Stomach (tissue), 9 donors: Measurements from ENCODE around the gene OGA. TPM values are rescaled to one million over a fixed set of nuclear protein-coding genes. Genes with fewer than 3 reads are reported as not detected.
A peak's percentile ranks its signal among the peaks of the same experiment; 100 is the strongest.

Experiments
- DNase-seq, 2 donors: peaks; one replicate each; pipeline versions ENCODE4 v3.0.0 to v3.0.0-alpha.2; 2013 to 2019
- H3K27ac ChIP-seq, 5 donors: fragments of 200-600 bp in 4 of 5; sonication (generic) in 4 of 5; one replicate each; pipeline ENCODE4 v1.5.1; 2013 to 2019; ENCODE audit warnings: mild to moderate bottlenecking in 1 of 5, moderate library complexity in 1 of 5
- H3K27me3 ChIP-seq, 3 donors: fragments of 200-600 bp; sonication (generic); one replicate each; pipeline ENCODE4 v1.5.1; 2017 to 2019; ENCODE audit warnings: mixed run types in 1 of 3
- H3K36me3 ChIP-seq, 4 donors: fragments of 200-600 bp; sonication (generic); 1 replicate in 3 of 4; 2 replicates in 1 of 4; pipeline ENCODE4 v1.5.1; 2016 to 2019
- H3K4me1 ChIP-seq, 4 donors: fragments of 200-600 bp; sonication (generic); one replicate each; pipeline ENCODE4 v1.5.1; 2016 to 2019
- H3K4me3 ChIP-seq, 4 donors: fragments of 200-600 bp; sonication (generic) in 3 of 4; one replicate each; pipeline ENCODE4 v1.5.1; 2016 to 2019; ENCODE audit warnings: mild to moderate bottlenecking in 1 of 4
- H3K9me3 ChIP-seq, 4 donors: fragments of 200-600 bp; sonication (generic); one replicate each; pipeline ENCODE4 v1.5.1; 2016 to 2019
- CTCF ChIP-seq, 7 experiments: fragments of 450-650 bp in 4 of 7; fragments of 200-600 bp in 3 of 7; sonication (generic) in 3 of 7; IDR thresholded peaks; one replicate each; pipeline ENCODE4 v1.5.1; 2016 to 2019; ENCODE audit warnings: antibody characterized with exemption in 7 of 7, control low read depth in 2 of 7, mild to moderate bottlenecking in 1 of 7
- EP300 ChIP-seq: sonication (generic); formaldehyde crosslinking; IDR thresholded peaks from one replicate; pipeline ENCODE4 v1.6.1; 2017; ENCODE audit warnings: antibody characterized with exemption
- POLR2A ChIP-seq, 4 donors: fragments of 450-650 bp; IDR thresholded peaks; one replicate each; pipeline ENCODE4 v1.6.1; 2016; ENCODE audit warnings: antibody characterized with exemption in 4 of 4, control low read depth in 2 of 4, mild to moderate bottlenecking in 1 of 4, moderate library complexity in 1 of 4
- POLR2AphosphoS5 ChIP-seq, 3 donors: sonication (generic); formaldehyde crosslinking; IDR thresholded peaks; one replicate each; pipeline ENCODE4 v1.6.1; 2016; ENCODE audit warnings: antibody characterized with exemption in 3 of 3
- WGBS, 5 donors: extraction: QIAGEN DNeasy Blood & Tissue Kit in 3 of 5; methylation state at CpG; one replicate each; pipeline versions ENCODE4 v1.1.5 to v1.1.7; 2013 to 2018; 5-methylcytosine and 5-hydroxymethylcytosine counted together
- intact Hi-C: fragments of 100-400 bp; cut with DNase I; formaldehyde crosslinking; loops from one replicate; pipeline ENCODE4 v1.15.1; 2023; ENCODE audit warnings: low total_unique reads
- polyA plus RNA-seq, 3 donors: library from polyadenylated mRNA; stranded (reverse); fragments of 200-250 nt; gene quantifications; one replicate each; pipeline ENCODE4 v1.2.3, GENCODE V29; 2013
- total RNA-seq, 5 donors: library from RNA; depleted of rRNA; stranded (reverse); fragments of >200 nt; gene quantifications; one replicate each; pipeline versions ENCODE4 v1.1.0 to v1.2.3, GENCODE V29; 2014 to 2016
- donor health status: healthy with polysubstance abuse.
- donor health status: Bipolar disorder and iron deficiency.
- donor health status: healthy.

Gene OGA
- total and polyA plus RNA-seq, 8 donors, result 18.9 to 312 (median 131) TPM

- intact Hi-C loops, result no loop called here
- Histone ChIP-seq H3K9me3 (no peaks in the 10 kb centered on the region), H3K36me3 (no peaks in the 10 kb centered on the region), H3K4me1 (no peaks in the 10 kb centered on the region), H3K27me3 (peaks cover 0 to 14% (median 0%) of the 10 kb centered on the region in 3 donors), H3K4me3 (no peak overlapping the region), H3K27ac (no peak overlapping the region)
- WGBS, 5 donors, result 66 to 72% (median 70%) methylated on average over 19 of the region's 19 CpGs
- DNase-seq, result peak in 1 of 2 donors; percentile 31
- no peak for TF ChIP-seq POLR2A (IDR thresholded peaks at IDR 0.05)
- TF ChIP-seq POLR2AphosphoS5 (IDR thresholded peaks at IDR 0.05), result no peak
- no peak for TF ChIP-seq CTCF (IDR thresholded peaks at IDR 0.05)
- no peak for TF ChIP-seq EP300
Measured at GRCh38 chr10:101749047-101750016, 68.9 kb downstream of the OGA start.

GRCh38 chr10:101748496-101748895 lies 69.7 kb downstream of the OGA start:
- 79 to 94% (median 89%) methylated on average over 3 of the region's 3 CpGs for WGBS, 5 donors
- Histone ChIP-seq H3K27ac (no peak overlapping the region), H3K27me3 (peaks cover 0 to 7% (median 0%) of the 10 kb centered on the region in 3 donors), H3K9me3 (no peaks in the 10 kb centered on the region), H3K4me1 (no peaks in the 10 kb centered on the region), H3K36me3 (no peaks in the 10 kb centered on the region), H3K4me3 (no peak overlapping the region)
- TF ChIP-seq POLR2AphosphoS5 (IDR thresholded peaks at IDR 0.05) (no peak), CTCF (IDR thresholded peaks at IDR 0.05) (no peak), EP300 (no peak), POLR2A (IDR thresholded peaks at IDR 0.05) (no peak)
- no peak for DNase-seq
- intact Hi-C loops, result no loop called here

GRCh38 chr10:101745074-101745696 lies 73.1 kb downstream of the OGA start:
- no peak for TF ChIP-seq CTCF (IDR thresholded peaks at IDR 0.05)
- no peak for TF ChIP-seq EP300
- TF ChIP-seq POLR2AphosphoS5 (IDR thresholded peaks at IDR 0.05), result no peak
- no peak for TF ChIP-seq POLR2A (IDR thresholded peaks at IDR 0.05)
- H3K4me3 ChIP-seq, result no peak overlapping the region
- H3K36me3 ChIP-seq, result no peaks in the 10 kb centered on the region
- intact Hi-C loops, result no loop called here
- no peak overlapping the region for H3K27ac ChIP-seq
- H3K9me3 ChIP-seq, result no peaks in the 10 kb centered on the region
- WGBS, 5 donors, result 44 to 62% (median 49%) methylated on average over 9 of the region's 9 CpGs
- peaks cover 0 to 7% (median 0%) of the 10 kb centered on the region in 3 donors for H3K27me3 ChIP-seq
- no peaks in the 10 kb centered on the region for H3K4me1 ChIP-seq
- peak in 1 of 2 donors; percentile 39 for DNase-seq

GRCh38 chr10:101744267-101744666 lies 74.0 kb downstream of the OGA start:
- intact Hi-C loops, result no loop called here
- 86 to 92% (median 89%) methylated on average over 3 of the region's 3 CpGs for WGBS, 5 donors

More at GRCh38 chr10:101744267-101744666, 74.0 kb downstream of the OGA start:
- Histone ChIP-seq H3K4me3 (no peak overlapping the region), H3K27ac (no peak overlapping the region), H3K4me1 (no peaks in the 10 kb centered on the region), H3K9me3 (no peaks in the 10 kb centered on the region), H3K27me3 (peaks cover 0 to 16% (median 0%) of the 10 kb centered on the region in 3 donors), H3K36me3 (no peaks in the 10 kb centered on the region)
- no peak for DNase-seq
- TF ChIP-seq POLR2AphosphoS5 (IDR thresholded peaks at IDR 0.05) (no peak), POLR2A (IDR thresholded peaks at IDR 0.05) (no peak), CTCF (IDR thresholded peaks at IDR 0.05) (no peak), EP300 (no peak)
